B cell (primary cell): Measurements from ENCODE around the gene KIAA0825. TPM values are rescaled to one million over a fixed set of nuclear protein-coding genes. Genes with fewer than 3 reads are reported as not detected.

Experiments
- ATAC-seq: fragments of 200-7000 bp; cut with Tn5 transposase; one replicate; pipeline ENCODE4 v1.10.0; 2021; ENCODE audit warnings: low read depth, mild to moderate bottlenecking, moderate number of reproducible peaks, moderate library complexity
- CTCF ChIA-PET: fragments of 350-600 bp; sonication (Branson Sonifier 250); formaldehyde crosslinking; loops from one replicate; lab custom pipeline; 2021; ENCODE audit warnings: antibody characterized with exemption, inconsistent platforms; lab: Charles Lee
- POLR2A ChIA-PET: fragments of 350-600 bp; sonication (Branson Sonifier 250); formaldehyde crosslinking; loops from one replicate; lab custom pipeline; 2021; ENCODE audit warnings: antibody characterized with exemption; lab: Charles Lee
- DNase-seq: peaks from one replicate; pipeline ENCODE4 v3.0.0; 2013
- H2AFZ ChIP-seq: 2 replicates; pipeline ENCODE4 v1.6.1; 2012; ENCODE audit warnings: mild to moderate bottlenecking, low read depth, low read length; ENCODE audit not compliant: insufficient read depth, poor library complexity, severe bottlenecking
- H3K27ac ChIP-seq, 2 donors: 1 replicate in 1 of 2; 2 replicates in 1 of 2; pipeline ENCODE4 v1.5.1; 2012 to 2013; ENCODE audit warnings: low read length in 2 of 2, mild to moderate bottlenecking in 2 of 2, moderate library complexity in 1 of 2
- H3K27me3 ChIP-seq, 4 experiments: fragments of 200-600 bp in 1 of 4; sonication (generic) in 1 of 4; replicated peaks in 1 of 4; 1 replicate in 2 of 4; 2 replicates in 2 of 4; pipeline versions ENCODE4 v1.6.1 to v1.7.0; 2013 to 2016; ENCODE audit warnings: low read length in 3 of 4, mild to moderate bottlenecking in 2 of 4, mixed read lengths in 1 of 4, moderate library complexity in 1 of 4; ENCODE audit not compliant: insufficient read depth in 4 of 4, control insufficient read depth in 3 of 4; ENCODE audit errors: control extremely low read depth in 1 of 4
- H3K36me3 ChIP-seq, 2 experiments: replicated peaks in 1 of 2; 1 replicate in 1 of 2; 2 replicates in 1 of 2; pipeline versions ENCODE4 v1.6.1 to v1.7.1; 2013; ENCODE audit warnings: low read length in 1 of 2; ENCODE audit not compliant: insufficient read depth in 2 of 2, control insufficient read depth in 1 of 2; ENCODE audit errors: control extremely low read depth in 1 of 2, extremely low read depth in 1 of 2
- H3K4me1 ChIP-seq, 2 donors: fragments of 200-600 bp in 1 of 2; sonication (generic) in 1 of 2; 1 replicate in 1 of 2; 2 replicates in 1 of 2; pipeline versions ENCODE4 v1.5.1 to v1.6.1; 2013 to 2017; ENCODE audit warnings: low read length in 2 of 2; ENCODE audit not compliant: control insufficient read depth in 2 of 2, insufficient read depth in 2 of 2
- H3K4me2 ChIP-seq: replicated peaks from 2 replicates; pipeline ENCODE3; 2012; ENCODE audit warnings: mild to moderate bottlenecking, low read depth, low read length; ENCODE audit not compliant: poor library complexity, severe bottlenecking
- H3K4me3 ChIP-seq, 5 experiments: fragments of 200-600 bp in 1 of 5; sonication (generic) in 1 of 5; 1 replicate in 3 of 5; 2 replicates in 2 of 5; pipeline versions ENCODE4 v1.5.1 to v1.7.0; 2011 to 2016; ENCODE audit warnings: low read length in 4 of 5, mild to moderate bottlenecking in 4 of 5, low read depth in 2 of 5, control low read depth in 1 of 5, moderate library complexity in 1 of 5; ENCODE audit not compliant: insufficient read depth in 1 of 5; ENCODE audit errors: control extremely low read depth in 1 of 5, extremely low read depth in 1 of 5
- H3K79me2 ChIP-seq: fragments of 200-600 bp; sonication (generic); one replicate; pipeline ENCODE4 v1.6.0; 2016; ENCODE audit warnings: low read length; ENCODE audit not compliant: control insufficient read depth, insufficient read depth
- H3K9ac ChIP-seq: fragments of 200-600 bp; sonication (generic); 2 replicates; pipeline ENCODE4 v1.6.1; 2017; ENCODE audit warnings: mild to moderate bottlenecking, low read length, moderate library complexity
- H3K9me3 ChIP-seq, 3 donors: one replicate each; pipeline versions ENCODE4 v1.6.1 to v1.7.1; 2013; ENCODE audit warnings: low read length in 2 of 3; ENCODE audit not compliant: control insufficient read depth in 2 of 3, insufficient read depth in 1 of 3; ENCODE audit errors: control extremely low read depth in 1 of 3
- H4K20me1 ChIP-seq: 2 replicates; pipeline ENCODE4 v1.6.0; 2012; ENCODE audit warnings: mild to moderate bottlenecking, low read length; ENCODE audit not compliant: insufficient read depth, control insufficient read depth, poor library complexity, severe bottlenecking
- H3K27ac Mint-ChIP-seq: one replicate; pipeline ENCODE4 v1.8.0; 2021; ENCODE audit warnings: mixed read lengths
- H3K27me3 Mint-ChIP-seq: one replicate; pipeline ENCODE4 v1.8.0; 2021; ENCODE audit warnings: mixed read lengths
- H3K4me1 Mint-ChIP-seq: one replicate; pipeline ENCODE4 v1.8.0; 2021; ENCODE audit warnings: mixed read lengths
- H3K4me3 Mint-ChIP-seq: one replicate; pipeline ENCODE4 v1.8.0; 2021; ENCODE audit warnings: mixed read lengths
- H3K9me3 Mint-ChIP-seq: one replicate; pipeline ENCODE4 v1.8.0; 2022; ENCODE audit warnings: mixed read lengths; ENCODE audit not compliant: insufficient read depth
- EZH2 ChIP-seq: IDR thresholded peaks from 2 replicates; pipeline ENCODE4 v1.6.1; 2012; ENCODE audit warnings: borderline replicate concordance, low read depth, mild to moderate bottlenecking, moderate library complexity, low read length; ENCODE audit not compliant: insufficient read depth, poor library complexity, severe bottlenecking
- intact Hi-C: fragments of 100-400 bp; cut with micrococcal nuclease; formaldehyde crosslinking; loops from one replicate; pipeline ENCODE4 v1.10.0; 2022
- polyA plus RNA-seq: library from polyadenylated mRNA; depleted of rRNA; stranded (reverse); fragments of >200 nt; gene quantifications from 2 replicates; pipeline ENCODE4 v1.2.3, GENCODE V29; 2012
- total RNA-seq, 2 donors: library from RNA; stranded (reverse); fragments of 120-200 nt in 1 of 2; gene quantifications; 1 replicate in 1 of 2; 2 replicates in 1 of 2; pipeline versions ENCODE4 v1.2.3 to v1.2.4, GENCODE V29; 2013 to 2022
- TF ChIP-seq, protein P1 (sequence below): fragments of 200-600 bp; IDR thresholded peaks from one replicate; pipeline ENCODE4 v1.8.0; 2022; ENCODE audit warnings: antibody characterized with exemption, mild to moderate bottlenecking

KIAA0825 gene
- total and polyA plus RNA-seq, 2 donors (not counting 1 experiment from before 2014, with no cell fraction given): 0.43 to 2.7 TPM

DNA sequence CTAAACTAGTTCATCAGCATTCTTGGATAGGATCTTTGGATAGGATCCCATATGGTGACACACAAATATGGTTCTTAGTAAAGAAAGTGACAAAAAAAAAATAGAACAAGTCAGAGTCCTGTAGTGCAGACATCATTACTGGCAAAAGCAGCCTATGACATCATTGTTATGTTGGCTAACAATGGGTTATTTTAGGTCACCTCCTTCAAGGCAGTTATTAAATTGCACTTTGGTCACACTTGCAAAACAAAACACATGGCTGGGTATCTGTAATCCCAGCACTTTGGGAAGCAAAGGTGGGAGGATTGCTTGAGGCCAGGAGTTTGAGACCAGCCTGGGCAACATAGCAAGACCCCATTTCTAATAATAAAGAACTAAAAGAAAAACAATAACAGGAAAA lies 185.9 kb downstream of the KIAA0825 start:
- H3K27me3 Mint-ChIP-seq: no peaks in the 10 kb centered on the region
- no peak for ATAC-seq
- H3K4me3 Mint-ChIP-seq: no peak overlapping the region
- no peak overlapping the region for H3K4me2 ChIP-seq
- no peak overlapping the region for H3K9ac ChIP-seq
- no peak for DNase-seq
- H3K79me2 ChIP-seq: no peaks in the 10 kb centered on the region
- H3K9me3 Mint-ChIP-seq: peaks cover 3% of the 10 kb centered on the region
- no peaks in the 10 kb centered on the region for H3K36me3 ChIP-seq
- no peaks in the 10 kb centered on the region for H4K20me1 ChIP-seq
- H2AFZ ChIP-seq: no peak overlapping the region
- POLR2A ChIA-PET: no interaction called here
- TF ChIP-seq, protein P1, sequence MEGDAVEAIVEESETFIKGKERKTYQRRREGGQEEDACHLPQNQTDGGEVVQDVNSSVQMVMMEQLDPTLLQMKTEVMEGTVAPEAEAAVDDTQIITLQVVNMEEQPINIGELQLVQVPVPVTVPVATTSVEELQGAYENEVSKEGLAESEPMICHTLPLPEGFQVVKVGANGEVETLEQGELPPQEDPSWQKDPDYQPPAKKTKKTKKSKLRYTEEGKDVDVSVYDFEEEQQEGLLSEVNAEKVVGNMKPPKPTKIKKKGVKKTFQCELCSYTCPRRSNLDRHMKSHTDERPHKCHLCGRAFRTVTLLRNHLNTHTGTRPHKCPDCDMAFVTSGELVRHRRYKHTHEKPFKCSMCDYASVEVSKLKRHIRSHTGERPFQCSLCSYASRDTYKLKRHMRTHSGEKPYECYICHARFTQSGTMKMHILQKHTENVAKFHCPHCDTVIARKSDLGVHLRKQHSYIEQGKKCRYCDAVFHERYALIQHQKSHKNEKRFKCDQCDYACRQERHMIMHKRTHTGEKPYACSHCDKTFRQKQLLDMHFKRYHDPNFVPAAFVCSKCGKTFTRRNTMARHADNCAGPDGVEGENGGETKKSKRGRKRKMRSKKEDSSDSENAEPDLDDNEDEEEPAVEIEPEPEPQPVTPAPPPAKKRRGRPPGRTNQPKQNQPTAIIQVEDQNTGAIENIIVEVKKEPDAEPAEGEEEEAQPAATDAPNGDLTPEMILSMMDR: no peak
- no peak for TF ChIP-seq EZH2
- CTCF ChIA-PET: no interaction called here
- H3K9me3 ChIP-seq: peaks cover 0 to 4% (median 0%) of the 10 kb centered on the region in 3 donors
- H3K27me3 ChIP-seq: no peaks in the 10 kb centered on the region
- no peak overlapping the region for H3K27ac Mint-ChIP-seq
- H3K27ac ChIP-seq: no peak overlapping the region
- H3K4me3 ChIP-seq: no peak overlapping the region
- intact Hi-C loops: no loop called here
- no peaks in the 10 kb centered on the region for H3K4me1 ChIP-seq
- no peaks in the 10 kb centered on the region for H3K4me1 Mint-ChIP-seq

- H3K27me3 ChIP-seq: no peaks in the 10 kb centered on the region
- peaks cover 3% of the 10 kb centered on the region for H3K9me3 Mint-ChIP-seq
- no peaks in the 10 kb centered on the region for H3K79me2 ChIP-seq
- no peak overlapping the region for H3K4me3 ChIP-seq
- intact Hi-C loops: no loop called here
- no peak for DNase-seq
- H4K20me1 ChIP-seq: no peaks in the 10 kb centered on the region
- H2AFZ ChIP-seq: no peak overlapping the region
- no peaks in the 10 kb centered on the region for H3K4me1 Mint-ChIP-seq
- H3K4me3 Mint-ChIP-seq: no peak overlapping the region
- no peak overlapping the region for H3K9ac ChIP-seq
- no peak overlapping the region for H3K27ac Mint-ChIP-seq
- ChIA-PET CTCF (no interaction called here), POLR2A (no interaction called here)
- no peaks in the 10 kb centered on the region for H3K4me1 ChIP-seq
- H3K36me3 ChIP-seq: no peaks in the 10 kb centered on the region
- TF ChIP-seq, protein P1: no peak
- no peak for TF ChIP-seq EZH2
- H3K27me3 Mint-ChIP-seq: no peaks in the 10 kb centered on the region
- no peak overlapping the region for H3K27ac ChIP-seq
- peaks cover 0 to 4% (median 0%) of the 10 kb centered on the region in 3 donors for H3K9me3 ChIP-seq
- ATAC-seq: no peak
- no peak overlapping the region for H3K4me2 ChIP-seq
Measured at GRCh38 chr5:94431696-94432095, 186.7 kb downstream of the KIAA0825 start.
